Activated CD8-positive, alpha-beta T cell treated with anti-CD3 and anti-CD28 coated beads for 36 hours (primary cell): ENCODE measurements around the gene GABRP. TPM values are rescaled to one million over a fixed set of nuclear protein-coding genes. Genes with fewer than 3 reads are reported as not detected.

Experiments used
- ATAC-seq: fragments of 200-7000 bp; cut with Tn5 transposase; one replicate; pipeline ENCODE4 v1.10.0; 2021; ENCODE audit warnings: mild to moderate bottlenecking, moderate library complexity
- CTCF ChIA-PET: fragments of 350-600 bp; sonication (Branson Sonifier 250); formaldehyde crosslinking; loops from one replicate; lab custom pipeline; 2021; ENCODE audit warnings: antibody characterized with exemption; lab: Charles Lee
- POLR2A ChIA-PET: fragments of 350-600 bp; sonication (Branson Sonifier 250); formaldehyde crosslinking; loops from one replicate; lab custom pipeline; 2021; ENCODE audit warnings: antibody characterized with exemption; lab: Charles Lee
- DNase-seq: peaks from one replicate; pipeline ENCODE4 v3.0.0-alpha.2; 2020
- H3K27ac Mint-ChIP-seq: one replicate; pipeline ENCODE4 v1.8.0; 2021; ENCODE audit warnings: mild to moderate bottlenecking, mixed read lengths
- H3K27me3 Mint-ChIP-seq: one replicate; pipeline ENCODE4 v1.8.0; 2021; ENCODE audit warnings: mixed read lengths
- H3K36me3 Mint-ChIP-seq: one replicate; pipeline ENCODE4 v1.8.0; 2021; ENCODE audit warnings: low read depth, mixed read lengths
- H3K4me1 Mint-ChIP-seq: one replicate; pipeline ENCODE4 v1.8.0; 2021; ENCODE audit warnings: low read depth, mixed read lengths
- H3K4me3 Mint-ChIP-seq: one replicate; pipeline ENCODE4 v1.8.0; 2021; ENCODE audit warnings: mild to moderate bottlenecking, moderate library complexity, mixed read lengths
- H3K9me3 Mint-ChIP-seq: one replicate; pipeline ENCODE4 v1.8.0; 2021; ENCODE audit warnings: mixed read lengths
- intact Hi-C: fragments of 100-400 bp; cut with micrococcal nuclease; formaldehyde crosslinking; loops from one replicate; pipeline ENCODE4 v1.10.0; 2022
- total RNA-seq, 2 experiments: library from RNA; stranded (reverse); gene quantifications; one replicate each; pipeline ENCODE4 v1.2.3, GENCODE V29; 2021
- TF ChIP-seq, protein P1 (sequence below): fragments of 200-600 bp; IDR thresholded peaks from one replicate; pipeline ENCODE4 v1.8.0; 2022; ENCODE audit warnings: antibody characterized with exemption, mild to moderate bottlenecking

GABRP gene
- total RNA-seq, 2 experiments from 2014 or later = not detected

- intact Hi-C loops = no loop called here
- ChIA-PET CTCF (no interaction called here), POLR2A (no interaction called here)
- DNase-seq (no peak), ATAC-seq (no peak)
- Mint-ChIP-seq H3K4me3 (peak overlapping the region; percentile 2), H3K9me3 (peaks cover 20% of the 10 kb centered on the region), H3K36me3 (peaks cover 18% of the 10 kb centered on the region), H3K27ac (no peak overlapping the region), H3K27me3 (peaks cover 41% of the 10 kb centered on the region), H3K4me1 (peaks cover 5% of the 10 kb centered on the region)
- TF ChIP-seq, protein P1, sequence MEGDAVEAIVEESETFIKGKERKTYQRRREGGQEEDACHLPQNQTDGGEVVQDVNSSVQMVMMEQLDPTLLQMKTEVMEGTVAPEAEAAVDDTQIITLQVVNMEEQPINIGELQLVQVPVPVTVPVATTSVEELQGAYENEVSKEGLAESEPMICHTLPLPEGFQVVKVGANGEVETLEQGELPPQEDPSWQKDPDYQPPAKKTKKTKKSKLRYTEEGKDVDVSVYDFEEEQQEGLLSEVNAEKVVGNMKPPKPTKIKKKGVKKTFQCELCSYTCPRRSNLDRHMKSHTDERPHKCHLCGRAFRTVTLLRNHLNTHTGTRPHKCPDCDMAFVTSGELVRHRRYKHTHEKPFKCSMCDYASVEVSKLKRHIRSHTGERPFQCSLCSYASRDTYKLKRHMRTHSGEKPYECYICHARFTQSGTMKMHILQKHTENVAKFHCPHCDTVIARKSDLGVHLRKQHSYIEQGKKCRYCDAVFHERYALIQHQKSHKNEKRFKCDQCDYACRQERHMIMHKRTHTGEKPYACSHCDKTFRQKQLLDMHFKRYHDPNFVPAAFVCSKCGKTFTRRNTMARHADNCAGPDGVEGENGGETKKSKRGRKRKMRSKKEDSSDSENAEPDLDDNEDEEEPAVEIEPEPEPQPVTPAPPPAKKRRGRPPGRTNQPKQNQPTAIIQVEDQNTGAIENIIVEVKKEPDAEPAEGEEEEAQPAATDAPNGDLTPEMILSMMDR = no peak
Measured at GRCh38 chr5:170860818-170861666, 77.5 kb downstream of the GABRP start.

DNA sequence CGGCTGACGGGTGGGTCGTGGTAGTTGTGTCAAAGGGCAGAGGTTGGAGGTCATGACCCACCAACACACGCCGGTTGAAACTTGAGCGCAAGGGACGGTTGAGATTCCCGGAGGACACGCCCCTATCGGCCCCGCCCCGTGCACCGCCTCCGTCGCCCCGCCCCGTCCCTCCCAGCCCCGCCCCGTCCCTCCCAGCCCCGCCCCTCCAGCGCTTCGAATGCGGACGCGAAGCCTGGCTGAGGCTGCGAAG lies 78.1 kb downstream of the GABRP start:
- TF ChIP-seq, protein P1 = no peak
- Mint-ChIP-seq H3K27me3 (peaks cover 39% of the 10 kb centered on the region), H3K4me3 (peak overlapping the region; percentile 2), H3K9me3 (peaks cover 20% of the 10 kb centered on the region), H3K36me3 (peaks cover 18% of the 10 kb centered on the region), H3K4me1 (peaks cover 5% of the 10 kb centered on the region), H3K27ac (no peak overlapping the region)
- ChIA-PET CTCF (no interaction called here), POLR2A (no interaction called here)
- no peak for DNase-seq
- intact Hi-C loops = no loop called here
- ATAC-seq = no peak

DNA sequence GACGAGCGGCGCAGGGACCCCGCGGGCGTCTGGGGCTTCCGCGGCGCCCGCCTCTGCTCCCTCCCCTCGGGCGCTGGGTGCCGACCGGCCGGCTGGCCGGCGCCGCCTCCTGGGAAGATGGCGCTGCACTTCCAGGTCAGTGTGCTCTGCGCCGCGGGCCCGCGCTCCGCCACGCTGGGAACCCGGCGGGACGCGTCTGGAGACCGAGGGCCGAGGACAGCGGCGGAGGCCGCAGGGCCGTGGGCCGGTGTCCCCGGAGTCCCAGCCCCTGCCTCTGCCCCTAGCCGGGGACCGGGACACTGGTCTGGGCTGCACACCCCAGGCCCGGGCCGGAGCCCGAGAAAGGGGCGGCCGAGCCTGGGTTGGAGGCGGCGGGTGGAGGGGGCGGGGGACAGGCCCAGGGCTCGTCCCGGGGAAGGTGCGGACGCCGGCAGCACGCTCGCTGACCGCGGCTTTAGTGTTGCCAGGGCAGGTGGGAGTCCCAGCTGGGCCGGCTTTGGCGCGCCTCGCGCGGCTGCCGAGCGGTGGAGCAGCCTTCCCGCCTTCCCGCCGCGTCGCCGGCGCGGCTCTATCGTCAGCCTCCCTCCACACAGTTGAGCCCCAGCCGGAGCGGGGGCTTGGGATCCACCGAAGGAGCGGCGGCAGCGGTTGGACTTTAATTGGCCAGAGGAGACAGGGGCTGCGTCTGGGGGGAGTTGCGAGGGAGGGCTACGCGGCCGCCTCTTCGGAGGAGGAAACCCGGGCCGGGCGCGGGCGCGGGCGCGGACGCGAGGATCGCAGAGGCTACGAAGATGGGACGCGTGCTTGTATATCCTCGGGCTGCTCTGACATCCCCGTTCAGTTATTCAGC lies 78.6 kb downstream of the GABRP start, which contains the start of gene RANBP17:
TSS of gene RANBP17 (plus strand) at position 102 of the 850 bp plus-strand sequence.
- no peak for ATAC-seq
- intact Hi-C loops = no loop called here
- ChIA-PET CTCF (no interaction called here), POLR2A (no interaction called here)
- Mint-ChIP-seq H3K36me3 (peaks cover 18% of the 10 kb centered on the region), H3K27me3 (peaks cover 39% of the 10 kb centered on the region), H3K9me3 (peaks cover 20% of the 10 kb centered on the region), H3K4me3 (peak within 1 kb of the TSS; percentile 2), H3K4me1 (peaks cover 5% of the 10 kb centered on the region), H3K27ac (no peak within 1 kb of the TSS)
- TF ChIP-seq, protein P1 = no peak
- no peak for DNase-seq

DNA sequence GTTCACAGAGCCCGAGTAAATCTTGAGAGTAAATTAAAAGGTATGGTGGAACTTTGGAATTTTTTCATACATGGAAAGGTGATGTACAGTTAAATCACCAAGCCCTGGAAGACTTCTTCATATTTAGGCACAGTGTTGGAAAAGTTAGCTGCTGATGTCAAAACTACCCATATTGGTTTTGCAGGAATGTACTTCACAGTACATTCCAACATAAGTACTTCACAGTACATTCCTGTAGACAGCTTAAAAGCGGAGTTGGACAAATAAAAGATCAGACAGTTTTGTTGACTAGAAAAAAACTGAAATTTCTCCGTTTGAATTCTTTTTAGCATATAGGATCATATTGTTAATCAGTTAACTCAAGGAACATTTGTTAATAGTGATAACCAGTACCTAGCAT lies 80.1 kb downstream of the GABRP start:
- Mint-ChIP-seq H3K4me3 (no peak overlapping the region), H3K36me3 (peaks cover 18% of the 10 kb centered on the region), H3K27me3 (peaks cover 36% of the 10 kb centered on the region), H3K27ac (no peak overlapping the region), H3K9me3 (peaks cover 20% of the 10 kb centered on the region), H3K4me1 (peaks cover 5% of the 10 kb centered on the region)
- ChIA-PET CTCF (no interaction called here), POLR2A (no interaction called here)
- intact Hi-C loops = no loop called here
- TF ChIP-seq, protein P1 = no peak
- DNase-seq = no peak
- ATAC-seq = no peak

Other genes with a start within 250 kb of the GABRP start
- gene RANBP17, start 78.3 kb downstream of the GABRP start, total RNA-seq = not detected